H1 (cell line): ENCODE measurements around the gene AVL9. TPM values are rescaled to one million over a fixed set of nuclear protein-coding genes. Genes with fewer than 3 reads are reported as not detected.

Experiments used
- CTCF ChIA-PET: fragments of 300-600 bp; sonication (Branson Sonifier 250); formaldehyde crosslinking; loops from one replicate; lab custom pipeline; 2021; ENCODE audit not compliant: partially characterized antibody; lab: Charles Lee
- POLR2A ChIA-PET: fragments of 300-600 bp; sonication (Branson Sonifier 250); formaldehyde crosslinking; loops from one replicate; lab custom pipeline; 2021; ENCODE audit warnings: inconsistent platforms; ENCODE audit not compliant: partially characterized antibody; lab: Charles Lee
- DNase-seq, 2 experiments: peaks; one replicate each; pipeline versions ENCODE4 v3.0.0 to v3.0.0-alpha.2; 2010 to 2022; ENCODE audit warnings: low spot score in 2 of 2, low read depth in 1 of 2, mixed read lengths in 1 of 2
- FAIRE-seq: peaks from 2 replicates; lab custom pipeline; 2011; peaks lifted over from hg19 to GRCh38; lab: Jason Lieb, UNC
- H2AFZ ChIP-seq: 2 replicates; pipeline ENCODE4 v1.8.1; 2012; ENCODE audit warnings: low read length, inconsistent platforms
- H2AK5ac ChIP-seq: 2 replicates; pipeline ENCODE4 v1.6.1; 2013; ENCODE audit warnings: low read depth, low read length
- H2BK120ac ChIP-seq: replicated peaks from 2 replicates; pipeline ENCODE3; 2013; ENCODE audit warnings: low read depth, low read length, inconsistent platforms
- H2BK12ac ChIP-seq: 2 replicates; pipeline ENCODE4 v1.6.1; 2013; ENCODE audit warnings: low read depth, low read length
- H2BK15ac ChIP-seq: 2 replicates; pipeline ENCODE4 v1.6.1; 2013; ENCODE audit warnings: low read length
- H2BK20ac ChIP-seq: 2 replicates; pipeline ENCODE4 v1.6.1; 2013; ENCODE audit warnings: low read length
- H2BK5ac ChIP-seq: 2 replicates; pipeline ENCODE4 v1.6.1; 2013; ENCODE audit warnings: low read depth, low read length
- H3K14ac ChIP-seq: 2 replicates; pipeline ENCODE4 v1.6.1; 2013; ENCODE audit warnings: inconsistent platforms; ENCODE audit not compliant: insufficient read length
- H3K18ac ChIP-seq: 2 replicates; pipeline ENCODE4 v1.6.1; 2013; ENCODE audit warnings: low read length; ENCODE audit errors: extremely low read depth
- H3K23ac ChIP-seq: 2 replicates; pipeline ENCODE4 v1.6.1; 2013; ENCODE audit warnings: inconsistent platforms; ENCODE audit not compliant: insufficient read length
- H3K23me2 ChIP-seq: 2 replicates; pipeline ENCODE4 v1.6.1; 2013; ENCODE audit warnings: low read depth, low read length
- H3K27ac ChIP-seq: 2 replicates; pipeline ENCODE4 v1.6.1; 2011; ENCODE audit warnings: low read depth, low read length, inconsistent platforms
- H3K27me3 ChIP-seq, 4 experiments: replicated peaks in 1 of 4; 1 replicate in 1 of 4; 2 replicates in 3 of 4; pipeline versions ENCODE4 v1.6.1 to v1.8.1; 2011 to 2013; ENCODE audit warnings: low read length in 3 of 4, mild to moderate bottlenecking in 3 of 4, inconsistent platforms in 2 of 4, mixed read lengths in 2 of 4, moderate library complexity in 1 of 4; ENCODE audit not compliant: control insufficient read depth in 3 of 4, insufficient read depth in 3 of 4; ENCODE audit errors: extremely low read depth in 1 of 4
- H3K36me3 ChIP-seq, 4 experiments: 2 replicates each; pipeline versions ENCODE4 v1.6.1 to v1.8.1; 2011 to 2013; ENCODE audit warnings: mild to moderate bottlenecking in 4 of 4, low read length in 3 of 4, moderate library complexity in 2 of 4, control low read depth in 1 of 4, inconsistent platforms in 1 of 4; ENCODE audit not compliant: insufficient read depth in 4 of 4, control insufficient read depth in 2 of 4
- H3K4ac ChIP-seq: replicated peaks from 2 replicates; pipeline ENCODE3; 2013; ENCODE audit warnings: low read length, low read depth, mixed read lengths, inconsistent platforms; ENCODE audit not compliant: insufficient read length
- H3K4me1 ChIP-seq, 4 experiments: replicated peaks in 1 of 4; 1 replicate in 1 of 4; 2 replicates in 3 of 4; pipeline versions ENCODE4 v1.6.1 to v1.8.1; 2011 to 2013; ENCODE audit warnings: low read length in 3 of 4, inconsistent platforms in 2 of 4, mixed read lengths in 1 of 4; ENCODE audit not compliant: insufficient read depth in 4 of 4, control insufficient read depth in 3 of 4
- H3K4me2 ChIP-seq, 2 experiments: 2 replicates each; pipeline versions ENCODE4 v1.6.1 to v1.8.1; 2011 to 2013; ENCODE audit warnings: low read depth in 2 of 2, low read length in 2 of 2, control low read depth in 1 of 2, inconsistent platforms in 1 of 2, mild to moderate bottlenecking in 1 of 2; ENCODE audit not compliant: insufficient read depth in 1 of 2
- H3K4me3 ChIP-seq, 4 experiments: fragments of 200-600, 300-600 bp in 1 of 4; sonication (generic), shearing (Covaris generic), sonication (Bioruptor Twin) in 1 of 4; 2 replicates each; pipeline versions ENCODE4 v1.5.1 to v1.8.1; 2011 to 2016; ENCODE audit warnings: low read length in 4 of 4, low read depth in 3 of 4, control low read depth in 2 of 4, inconsistent platforms in 2 of 4, mild to moderate bottlenecking in 2 of 4, mixed read lengths in 1 of 4, moderate library complexity in 1 of 4; ENCODE audit not compliant: insufficient read depth in 2 of 4; ENCODE audit errors: extremely low read depth in 1 of 4
- H3K56ac ChIP-seq: replicated peaks from 2 replicates; pipeline ENCODE3; 2013; ENCODE audit warnings: low read depth, mild to moderate bottlenecking, mixed read lengths, low read length, inconsistent platforms; ENCODE audit not compliant: insufficient read length
- H3K79me1 ChIP-seq: 2 replicates; pipeline ENCODE4 v1.6.1; 2013; ENCODE audit warnings: low read depth, low read length, control low read depth
- H3K79me2 ChIP-seq, 2 experiments: 2 replicates each; pipeline versions ENCODE4 v1.6.1 to v1.8.1; 2012 to 2013; ENCODE audit warnings: low read length in 2 of 2, mild to moderate bottlenecking in 2 of 2, inconsistent platforms in 1 of 2; ENCODE audit not compliant: insufficient read depth in 2 of 2, control insufficient read depth in 1 of 2
- H3K9ac ChIP-seq, 4 experiments: replicated peaks in 1 of 4; 1 replicate in 1 of 4; 2 replicates in 3 of 4; pipeline versions ENCODE4 v1.6.1 to v1.8.1; 2011 to 2013; ENCODE audit warnings: low read depth in 3 of 4, low read length in 3 of 4, control low read depth in 2 of 4, mild to moderate bottlenecking in 2 of 4, moderate library complexity in 2 of 4, inconsistent platforms in 1 of 4; ENCODE audit errors: extremely low read depth in 1 of 4
- H3K9me3 ChIP-seq, 2 experiments: 2 replicates each; pipeline versions ENCODE4 v1.6.1 to v1.8.1; 2012 to 2013; ENCODE audit warnings: mild to moderate bottlenecking in 2 of 2, moderate library complexity in 2 of 2, control low read depth in 1 of 2, inconsistent platforms in 1 of 2, low read depth in 1 of 2, low read length in 1 of 2, mixed read lengths in 1 of 2; ENCODE audit not compliant: insufficient read depth in 2 of 2
- H4K20me1 ChIP-seq, 2 experiments: replicated peaks in 1 of 2; 2 replicates each; pipeline versions ENCODE3 to v1.8.1; 2011 to 2013; ENCODE audit warnings: inconsistent platforms in 2 of 2, low read length in 2 of 2, mild to moderate bottlenecking in 1 of 2; ENCODE audit not compliant: insufficient read depth in 2 of 2, control insufficient read depth in 1 of 2
- H4K5ac ChIP-seq: 2 replicates; pipeline ENCODE4 v1.6.1; 2013; ENCODE audit warnings: low read length, low read depth, mixed read lengths, inconsistent platforms; ENCODE audit not compliant: insufficient read length
- H4K8ac ChIP-seq: 2 replicates; pipeline ENCODE4 v1.8.0; 2013; ENCODE audit warnings: mild to moderate bottlenecking, moderate library complexity, low read length, inconsistent platforms; ENCODE audit not compliant: insufficient read depth; ENCODE audit errors: extremely low read depth
- H4K91ac ChIP-seq: replicated peaks from 2 replicates; pipeline ENCODE3; 2013; ENCODE audit warnings: low read length, mixed read lengths, inconsistent platforms; ENCODE audit not compliant: insufficient read length
- CHD1 ChIP-seq: IDR thresholded peaks from 2 replicates; pipeline ENCODE4 v1.6.1; 2012; ENCODE audit warnings: low read depth, low read length, improper control_type of control experiment
- EP300 ChIP-seq, 2 experiments: IDR thresholded peaks; 1 replicate in 1 of 2; 2 replicates in 1 of 2; pipeline ENCODE4 v1.6.1; 2011 to 2012; ENCODE audit warnings: low read depth in 2 of 2, low read length in 2 of 2, mild to moderate bottlenecking in 2 of 2, borderline replicate concordance in 1 of 2, inconsistent platforms in 1 of 2, moderate library complexity in 1 of 2
- HDAC2 ChIP-seq, 2 experiments: fragments of 300-600 bp in 1 of 2; sonication (generic) in 1 of 2; IDR thresholded peaks; 2 replicates each; pipeline ENCODE4 v1.6.1; 2011 to 2012; ENCODE audit warnings: low read depth in 2 of 2, low read length in 2 of 2, mild to moderate bottlenecking in 2 of 2, moderate library complexity in 2 of 2, borderline replicate concordance in 1 of 2, inconsistent platforms in 1 of 2
- KDM5A ChIP-seq: fragments of 200-600 bp; IDR thresholded peaks from 2 replicates; pipeline ENCODE4 v1.7.1; 2012; ENCODE audit warnings: mild to moderate bottlenecking, low read length, inconsistent platforms, mixed read lengths
- RAD21 ChIP-seq, 2 experiments: IDR thresholded peaks in 1 of 2; conservative IDR thresholded peaks in 1 of 2; 2 replicates each; pipeline ENCODE4 v1.6.1; 2011; ENCODE audit warnings: low read depth in 2 of 2, low read length in 2 of 2, improper control_type of control experiment in 1 of 2, inconsistent platforms in 1 of 2, mild to moderate bottlenecking in 1 of 2, moderate library complexity in 1 of 2
- RXRA ChIP-seq: IDR thresholded peaks from 2 replicates; pipeline ENCODE4 v1.6.1; 2011; ENCODE audit warnings: low read depth, mild to moderate bottlenecking, low read length, moderate library complexity; ENCODE audit not compliant: insufficient read depth
- SIN3A ChIP-seq, 2 experiments: IDR thresholded peaks in 1 of 2; conservative IDR thresholded peaks in 1 of 2; 2 replicates each; pipeline ENCODE4 v1.6.1; 2011 to 2012; ENCODE audit warnings: low read length in 2 of 2, improper control_type of control experiment in 1 of 2, low read depth in 1 of 2, mild to moderate bottlenecking in 1 of 2
- SIX5 ChIP-seq: IDR thresholded peaks from 2 replicates; pipeline ENCODE4 v1.6.1; 2011; ENCODE audit warnings: mild to moderate bottlenecking, low read depth, low read length
- YY1 ChIP-seq: IDR thresholded peaks from 2 replicates; pipeline ENCODE4 v1.6.1; 2011; ENCODE audit warnings: low read depth, mild to moderate bottlenecking, low read length
- WGBS, 2 experiments: shearing (Covaris generic) in 1 of 2; methylation state at CpG; one replicate each; pipeline versions ENCODE4 v1.1.6 to v1.1.7; 2013 to 2015; ENCODE audit warnings: low lambda C conversion rate in 2 of 2, mixed read lengths in 2 of 2, inconsistent platforms in 1 of 2, low coverage in 1 of 2, missing lambda C conversion rate in 1 of 2; ENCODE audit not compliant: insufficient replicate concordance in 2 of 2, insufficient coverage in 1 of 2, insufficient read length in 1 of 2; ENCODE audit errors: extremely low coverage in 1 of 2, missing lambda C conversion rate in 1 of 2; 5-methylcytosine and 5-hydroxymethylcytosine counted together
- polyA plus RNA-seq, 7 experiments: library from polyadenylated mRNA; depleted of rRNA in 3 of 7; stranded (reverse) in 5 of 7; unstranded in 2 of 7; fragments of >200 nt in 5 of 7; fragments of 200-250 nt in 2 of 7; gene quantifications; 1 replicate in 5 of 7; 2 replicates in 1 of 7; 4 replicates in 1 of 7; pipeline versions ENCODE4 v1.2.1 to v1.2.3, GENCODE V29; 2011 to 2013; ENCODE audit warnings: missing spikeins in 2 of 7, mixed read lengths in 2 of 7
- total RNA-seq: library from RNA; stranded (reverse); fragmentation: NEBNext Ultra II Directional; extraction: Animal tissue kit (Norgen Biotek cat#: 25700); gene quantifications from 2 replicates; pipeline ENCODE4 v1.2.1, GENCODE V29; 2021
- TF ChIP-seq, protein P1 (sequence below): IDR thresholded peaks from 2 replicates; pipeline ENCODE4 v1.6.1; 2012; ENCODE audit warnings: inconsistent platforms
- TF ChIP-seq, protein P2 (sequence below): IDR thresholded peaks from 2 replicates; pipeline ENCODE4 v1.6.1; 2012; ENCODE audit warnings: low read length, inconsistent platforms

The AVL9 gene
- total and polyA plus RNA-seq, 2 of the 8 experiments (the other 6 are each of a cell fraction or from before 2014, with no cell fraction given) = 15.5 to 42.1 TPM

DNA sequence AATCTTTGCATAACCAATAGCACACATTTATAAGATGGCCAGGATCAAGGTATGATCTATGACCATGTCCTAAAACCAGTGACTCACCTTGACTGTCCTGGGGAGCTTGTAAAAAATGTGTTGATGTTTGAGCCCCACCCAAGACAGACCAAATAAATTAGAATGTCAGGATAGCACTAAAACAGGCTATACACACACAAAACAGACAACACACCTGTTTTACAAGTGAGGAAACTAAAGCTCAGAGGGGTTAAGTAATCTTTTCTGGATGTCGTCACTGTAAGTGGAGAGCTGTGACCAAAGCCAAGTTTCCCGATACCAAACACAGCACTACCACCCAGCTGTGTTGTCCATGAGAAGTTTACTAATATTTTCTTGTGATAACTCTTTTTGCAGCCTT is 84.5 kb downstream of the AVL9 start:
- Histone ChIP-seq H2BK5ac (no peak overlapping the region), H3K27me3 (no peaks in the 10 kb centered on the region), H2AK5ac (no peak overlapping the region), H2AFZ (no peak overlapping the region), H3K14ac (no peak overlapping the region), H3K56ac (no peak overlapping the region), H3K4me2 (no peak overlapping the region), H2BK20ac (no peak overlapping the region), H2BK15ac (no peak overlapping the region), H3K9ac (no peak overlapping the region), H3K79me1 (no peaks in the 10 kb centered on the region), H3K27ac (no peak overlapping the region), H4K20me1 (no peaks in the 10 kb centered on the region), H2BK120ac (no peak overlapping the region), H3K4ac (no peak overlapping the region), H3K79me2 (no peaks in the 10 kb centered on the region), H3K36me3 (peaks cover 5 to 71% (median 59%) of the 10 kb centered on the region in 4 experiments), H3K23ac (no peak overlapping the region), H3K18ac (no peak overlapping the region), H3K9me3 (no peaks in the 10 kb centered on the region), H3K23me2 (no peaks in the 10 kb centered on the region), H3K4me3 (no peak overlapping the region), H4K5ac (no peak overlapping the region), H2BK12ac (no peak overlapping the region), H4K8ac (no peak overlapping the region), H4K91ac (no peak overlapping the region), H3K4me1 (no peaks in the 10 kb centered on the region)
- no peak for DNase-seq
- WGBS, 2 experiments = 92% methylated on average over 2 of the region's 2 CpGs; no CpG with 5 or more reads in 1 of the 2 experiments
- FAIRE-seq = no peak
- POLR2A ChIA-PET = interaction anchor here (0.6 kb wide), 1 partner anchor 83 kb away, joined by 3 read pairs; no protein-coding TSS in a partner anchor
- CTCF ChIA-PET = no interaction called here
- TF ChIP-seq CHD1 (no peak), HDAC2 (IDR thresholded peaks at IDR 0.05; ENCODE audit: borderline replicate concordance in 1 of 2, low read depth in 2 of 2, low read length in 2 of 2) (no peak), YY1 (no peak), SIX5 (no peak), EP300 (IDR thresholded peaks at IDR 0.05; ENCODE audit: borderline replicate concordance in 1 of 2, low read depth in 2 of 2, low read length in 2 of 2) (no peak), KDM5A (no peak), SIN3A (conservative IDR thresholded peaks at IDR 0.05 in 1 of 2, IDR thresholded peaks at IDR 0.05 in 1 of 2; ENCODE audit: low read depth in 1 of 2, low read length in 2 of 2) (no peak), RAD21 (IDR thresholded peaks at IDR 0.05 in 1 of 2, conservative IDR thresholded peaks at IDR 0.05 in 1 of 2; ENCODE audit: low read depth in 2 of 2, low read length in 2 of 2) (no peak), RXRA (no peak)
- TF ChIP-seq, protein P1, sequence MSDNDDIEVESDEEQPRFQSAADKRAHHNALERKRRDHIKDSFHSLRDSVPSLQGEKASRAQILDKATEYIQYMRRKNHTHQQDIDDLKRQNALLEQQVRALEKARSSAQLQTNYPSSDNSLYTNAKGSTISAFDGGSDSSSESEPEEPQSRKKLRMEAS = no peak
- TF ChIP-seq, protein P2, sequence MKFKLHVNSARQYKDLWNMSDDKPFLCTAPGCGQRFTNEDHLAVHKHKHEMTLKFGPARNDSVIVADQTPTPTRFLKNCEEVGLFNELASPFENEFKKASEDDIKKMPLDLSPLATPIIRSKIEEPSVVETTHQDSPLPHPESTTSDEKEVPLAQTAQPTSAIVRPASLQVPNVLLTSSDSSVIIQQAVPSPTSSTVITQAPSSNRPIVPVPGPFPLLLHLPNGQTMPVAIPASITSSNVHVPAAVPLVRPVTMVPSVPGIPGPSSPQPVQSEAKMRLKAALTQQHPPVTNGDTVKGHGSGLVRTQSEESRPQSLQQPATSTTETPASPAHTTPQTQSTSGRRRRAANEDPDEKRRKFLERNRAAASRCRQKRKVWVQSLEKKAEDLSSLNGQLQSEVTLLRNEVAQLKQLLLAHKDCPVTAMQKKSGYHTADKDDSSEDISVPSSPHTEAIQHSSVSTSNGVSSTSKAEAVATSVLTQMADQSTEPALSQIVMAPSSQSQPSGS = no peak
